Testis (tissue), 2 donors: ENCODE data around the gene LEF1.

Experiments used
- POLR2A ChIP-seq: fragments of 450-650 bp; IDR thresholded peaks from one replicate; pipeline ENCODE4 v1.6.1; 2017; ENCODE audit warnings: antibody characterized with exemption, mild to moderate bottlenecking, moderate library complexity
- TF ChIP-seq, protein P1 (sequence below), 3 experiments: fragments of 450-650 bp in 2 of 3; fragments of 200-600 bp in 1 of 3; sonication (generic) in 1 of 3; IDR thresholded peaks; one replicate each; pipeline ENCODE4 v1.5.1; 2016 to 2019; ENCODE audit warnings: antibody characterized with exemption in 3 of 3, mild to moderate bottlenecking in 2 of 3, moderate library complexity in 1 of 3

DNA sequence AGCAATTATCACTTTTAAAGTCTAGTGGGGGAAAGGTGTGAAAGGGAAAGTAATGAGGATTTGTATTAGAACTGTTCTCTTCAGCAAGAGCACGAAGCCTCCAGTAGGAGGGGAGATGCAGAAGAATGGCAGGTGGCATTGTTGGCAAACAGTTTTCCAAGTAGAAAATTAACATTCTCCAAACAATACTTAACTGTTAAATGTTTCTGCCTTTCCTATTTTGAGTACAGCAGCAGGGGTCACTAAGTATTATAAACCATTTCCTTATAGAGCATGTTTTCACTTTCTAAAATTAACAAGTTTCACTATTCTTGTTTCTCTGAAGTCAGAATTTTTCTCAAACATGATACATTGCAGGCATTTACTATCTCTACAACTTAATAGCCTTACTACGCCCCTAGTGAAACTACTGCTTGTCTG is 58.7 kb downstream of the LEF1 start:
- TF ChIP-seq, protein P1, sequence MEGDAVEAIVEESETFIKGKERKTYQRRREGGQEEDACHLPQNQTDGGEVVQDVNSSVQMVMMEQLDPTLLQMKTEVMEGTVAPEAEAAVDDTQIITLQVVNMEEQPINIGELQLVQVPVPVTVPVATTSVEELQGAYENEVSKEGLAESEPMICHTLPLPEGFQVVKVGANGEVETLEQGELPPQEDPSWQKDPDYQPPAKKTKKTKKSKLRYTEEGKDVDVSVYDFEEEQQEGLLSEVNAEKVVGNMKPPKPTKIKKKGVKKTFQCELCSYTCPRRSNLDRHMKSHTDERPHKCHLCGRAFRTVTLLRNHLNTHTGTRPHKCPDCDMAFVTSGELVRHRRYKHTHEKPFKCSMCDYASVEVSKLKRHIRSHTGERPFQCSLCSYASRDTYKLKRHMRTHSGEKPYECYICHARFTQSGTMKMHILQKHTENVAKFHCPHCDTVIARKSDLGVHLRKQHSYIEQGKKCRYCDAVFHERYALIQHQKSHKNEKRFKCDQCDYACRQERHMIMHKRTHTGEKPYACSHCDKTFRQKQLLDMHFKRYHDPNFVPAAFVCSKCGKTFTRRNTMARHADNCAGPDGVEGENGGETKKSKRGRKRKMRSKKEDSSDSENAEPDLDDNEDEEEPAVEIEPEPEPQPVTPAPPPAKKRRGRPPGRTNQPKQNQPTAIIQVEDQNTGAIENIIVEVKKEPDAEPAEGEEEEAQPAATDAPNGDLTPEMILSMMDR (IDR thresholded peaks at IDR 0.05): no peak
- no peak for TF ChIP-seq POLR2A
